Thyroid gland (tissue), 4 donors: ENCODE data around the gene RNF123. TPM values are rescaled to one million over a fixed set of nuclear protein-coding genes. Genes with fewer than 3 reads are reported as not detected.

Experiments used
- DNase-seq, 2 donors: peaks; one replicate each; pipeline ENCODE4 v3.0.0-alpha.2; 2019
- H3K27ac ChIP-seq, 3 donors: fragments of 200-600 bp; sonication (generic); 1 replicate in 2 of 3; 2 replicates in 1 of 3; pipeline ENCODE4 v1.5.1; 2016 to 2019; ENCODE audit warnings: mild to moderate bottlenecking in 1 of 3, moderate library complexity in 1 of 3
- H3K27me3 ChIP-seq: fragments of 200-600 bp; sonication (generic); one replicate; pipeline ENCODE4 v1.5.1; 2019
- H3K36me3 ChIP-seq, 2 donors: fragments of 200-600 bp; sonication (generic); one replicate each; pipeline ENCODE4 v1.5.1; 2016 to 2019
- H3K4me1 ChIP-seq, 2 donors: fragments of 200-600 bp; sonication (generic); one replicate each; pipeline ENCODE4 v1.5.1; 2017 to 2019
- H3K4me3 ChIP-seq, 3 donors: fragments of 200-600 bp; sonication (generic); replicated peaks in 1 of 3; 1 replicate in 2 of 3; 2 replicates in 1 of 3; pipeline ENCODE4 v1.5.1; 2016; ENCODE audit warnings: mild to moderate bottlenecking in 1 of 3
- H3K9me3 ChIP-seq: fragments of 200-600 bp; sonication (generic); one replicate; pipeline ENCODE4 v1.5.1; 2017
- CTCF ChIP-seq, 6 experiments: fragments of 200-600 bp in 3 of 6; fragments of 450-650 bp in 3 of 6; sonication (generic) in 3 of 6; IDR thresholded peaks; one replicate each; pipeline ENCODE4 v1.5.1; 2016 to 2019; ENCODE audit warnings: antibody characterized with exemption in 6 of 6, mild to moderate bottlenecking in 2 of 6, inconsistent platforms in 1 of 6, moderate library complexity in 1 of 6
- POLR2A ChIP-seq, 2 donors: fragments of 450-650 bp; IDR thresholded peaks; one replicate each; pipeline ENCODE4 v1.6.1; 2017; ENCODE audit warnings: antibody characterized with exemption in 2 of 2, mild to moderate bottlenecking in 2 of 2, moderate library complexity in 1 of 2
- WGBS, 2 donors: methylation state at CpG; one replicate each; pipeline ENCODE4 v1.1.5; 2017; 5-methylcytosine and 5-hydroxymethylcytosine counted together
- intact Hi-C: fragments of 100-400 bp; cut with DNase I; formaldehyde crosslinking; loops from one replicate; pipeline ENCODE4 v1.15.1; 2023
- small RNA-seq: library from RNA; depleted of rRNA; stranded (forward); fragments of <200 nt; gene quantifications from one replicate; pipeline ENCODE3, GENCODE V24; 2016
- total RNA-seq, 4 donors: library from RNA; depleted of rRNA; stranded (reverse); fragments of >200 nt; gene quantifications; one replicate each; pipeline ENCODE4 v1.2.3, GENCODE V29; 2016

Gene RNF123
- total RNA-seq, 4 donors from 2014 or later: 25.9 to 36.8 (median 33.5) TPM

- 95 to 98% methylated on average over 4 of the region's 4 CpGs for WGBS, 2 donors
- H3K9me3 ChIP-seq: no peaks in the 10 kb centered on the region
- no peaks in the 10 kb centered on the region for H3K4me1 ChIP-seq
- H3K27me3 ChIP-seq: no peaks in the 10 kb centered on the region
- H3K4me3 ChIP-seq: no peak overlapping the region
- H3K36me3 ChIP-seq: no peaks in the 10 kb centered on the region
- no peak for TF ChIP-seq CTCF (IDR thresholded peaks at IDR 0.05)
- TF ChIP-seq POLR2A (IDR thresholded peaks at IDR 0.05): no peak
- intact Hi-C loops: no loop called here
- no peak for DNase-seq
- no peak overlapping the region for H3K27ac ChIP-seq
Observed at GRCh38 chr3:49763981-49764380, 74.6 kb downstream of the RNF123 start.

- WGBS, 2 donors: 95 to 97% methylated on average over 3 of the region's 3 CpGs
- Histone ChIP-seq H3K9me3 (no peaks in the 10 kb centered on the region), H3K4me3 (no peak overlapping the region), H3K27me3 (no peaks in the 10 kb centered on the region), H3K36me3 (no peaks in the 10 kb centered on the region), H3K4me1 (no peaks in the 10 kb centered on the region), H3K27ac (no peak overlapping the region)
- DNase-seq: no peak
- TF ChIP-seq POLR2A (IDR thresholded peaks at IDR 0.05) (no peak), CTCF (IDR thresholded peaks at IDR 0.05) (no peak)
- intact Hi-C loops: no loop called here
Observed at GRCh38 chr3:49769286-49769915, 80.0 kb downstream of the RNF123 start.

- H3K36me3 ChIP-seq: no peaks in the 10 kb centered on the region
- H3K9me3 ChIP-seq: no peaks in the 10 kb centered on the region
- no peak for DNase-seq
- no peaks in the 10 kb centered on the region for H3K4me1 ChIP-seq
- intact Hi-C loops: no loop called here
- no peak overlapping the region for H3K27ac ChIP-seq
- no peaks in the 10 kb centered on the region for H3K27me3 ChIP-seq
- TF ChIP-seq POLR2A (IDR thresholded peaks at IDR 0.05) (no peak), CTCF (IDR thresholded peaks at IDR 0.05) (no peak)
- H3K4me3 ChIP-seq: no peak overlapping the region
Observed at GRCh38 chr3:49769926-49770325, 80.6 kb downstream of the RNF123 start.

Small RNA genes within 50 kb of the gene (small RNA-seq; reads per million reads assigned to genes)
- gene AMIGO3 (not detected), gene COX6CP14 (not detected)

Other genes starting within 250 kb of the RNF123 start
- gene DAG1, start 219.3 kb upstream of the RNF123 start, total RNA-seq: 10 to 100 TPM; 55.1 to 86.7 (median 79.6) TPM
- gene BSN, start 135.1 kb upstream of the RNF123 start, total RNA-seq: 1 to 10 TPM in 2 of 4 donors, under 1 TPM in 2; 0.56 to 1.8 (median 0.99) TPM
- 100 to 1,000 TPM in 3 of 4 donors, 10 to 100 TPM in 1; 92.2 to 219 (median 185) TPM for gene APEH, start 15.2 kb upstream of the RNF123 start, total RNA-seq
- 10 to 100 TPM; 21.5 to 43.5 (median 40.7) TPM for gene MST1, start 83 bp upstream of the RNF123 start, total RNA-seq
- 1 to 10 TPM in 2 of 4 donors, under 1 TPM in 2; 0.40 to 2.8 (median 1.0) TPM for gene AMIGO3, start 30.1 kb downstream of the RNF123 start, total RNA-seq
- 10 to 100 TPM; 28.5 to 85.6 (median 57.7) TPM for gene GMPPB, start 34.4 kb downstream of the RNF123 start, total RNA-seq
- 10 to 100 TPM; 42.4 to 74.0 (median 43.8) TPM for gene IP6K1, start 97.0 kb downstream of the RNF123 start, total RNA-seq
- gene CDHR4, start 110.3 kb downstream of the RNF123 start, total RNA-seq: not detected
- 1 to 10 TPM; 3.1 to 7.3 (median 5.6) TPM for gene INKA1, start 113.7 kb downstream of the RNF123 start, total RNA-seq
- gene UBA7, start 124.4 kb downstream of the RNF123 start, total RNA-seq: 10 to 100 TPM; 50.1 to 87.5 (median 69.3) TPM
- 1 to 10 TPM in 3 of 4 donors, under 1 TPM in 1; 0.73 to 7.0 (median 3.3) TPM for gene TRAIP, start 167.0 kb downstream of the RNF123 start, total RNA-seq
- gene CAMKV, start 180.3 kb downstream of the RNF123 start, total RNA-seq: not detected
- 1 to 10 TPM; 1.7 to 6.1 (median 3.1) TPM for gene MST1R, start 214.3 kb downstream of the RNF123 start, total RNA-seq
- gene MON1A, start 240.3 kb downstream of the RNF123 start, total RNA-seq: 10 to 100 TPM; 12.1 to 19.9 (median 18.7) TPM